ENCODE results near the gene PIF1.

PIF1 gene

DNA sequence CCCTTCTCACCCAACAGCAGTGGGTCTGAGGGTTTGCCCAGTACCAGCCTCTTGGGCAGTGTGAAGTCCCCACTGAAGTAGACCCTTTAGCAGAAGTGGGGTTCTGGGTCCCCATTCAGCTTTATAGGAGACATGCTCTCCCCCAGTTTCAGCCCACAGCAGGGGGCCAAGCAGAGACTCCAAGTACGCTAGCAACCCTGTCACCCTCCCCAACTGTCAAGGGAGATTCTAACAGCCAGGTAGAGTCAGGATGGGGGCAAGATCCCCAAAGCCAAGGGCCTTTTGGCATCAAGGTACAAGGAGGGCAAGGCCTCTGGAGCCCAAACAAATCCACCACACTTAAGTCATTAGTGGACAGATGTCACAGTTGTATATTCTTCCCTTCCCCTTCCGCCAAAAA is 51.8 kb downstream of the PIF1 start:
- no peak for DNase-seq

DNA sequence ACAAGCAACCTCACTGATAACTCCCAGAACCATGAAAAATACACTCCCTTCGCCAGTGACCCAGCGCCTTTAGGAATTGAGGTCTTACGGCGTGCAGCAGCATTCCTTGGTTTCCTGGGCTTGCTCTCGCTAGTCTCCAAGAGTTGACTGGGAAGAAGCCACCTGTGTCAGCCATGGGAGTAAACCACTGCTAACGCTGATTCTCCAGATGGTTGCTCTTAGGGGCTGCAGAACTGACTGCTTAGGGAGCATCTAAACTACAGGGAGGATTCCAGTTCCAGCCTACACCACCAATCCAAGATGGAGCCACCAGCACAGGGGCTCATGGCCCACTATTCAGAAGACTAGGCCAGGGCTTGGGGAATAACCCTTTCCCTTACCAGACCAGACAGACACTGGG is 52.5 kb downstream of the PIF1 start:
- no peak for DNase-seq

DNA sequence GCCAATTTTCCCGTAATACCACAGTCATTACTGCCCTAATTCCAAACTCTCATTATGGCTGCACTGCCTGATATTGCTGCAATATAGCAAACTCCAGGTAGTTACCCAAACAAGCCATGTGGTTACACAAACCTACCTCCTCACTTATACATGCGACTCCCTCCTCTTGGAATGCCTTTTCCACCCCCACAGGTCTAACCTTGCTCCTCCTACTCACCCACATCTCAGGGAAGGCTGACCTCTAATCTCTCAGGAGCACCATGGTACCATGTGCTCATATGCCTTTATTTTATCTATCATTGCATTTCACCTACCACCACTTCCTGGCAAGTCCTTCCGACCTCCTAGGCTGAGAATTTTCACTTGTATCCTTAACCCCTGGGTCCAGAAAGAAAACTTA is 53.0 kb downstream of the PIF1 start:
- no peak for DNase-seq

DNA sequence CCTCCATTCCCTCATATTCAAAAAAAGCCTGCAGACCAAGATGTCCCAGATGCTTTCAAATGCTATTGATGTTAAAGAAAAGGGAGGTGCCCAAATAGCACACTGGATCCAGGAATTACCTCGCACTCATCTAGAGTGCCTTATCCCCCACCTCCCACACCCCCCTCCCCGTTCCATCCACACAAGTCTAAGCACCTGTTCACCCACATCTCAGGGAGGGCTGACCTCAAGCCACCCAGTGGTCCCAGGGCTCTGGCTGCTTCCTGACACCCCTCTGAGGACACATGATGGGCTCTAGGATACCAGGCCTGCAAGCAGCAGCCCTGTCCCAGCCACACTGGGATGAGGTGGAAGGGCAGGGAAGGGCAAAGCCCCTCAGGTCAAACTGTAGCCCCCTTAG is 54.8 kb downstream of the PIF1 start:
- no peak for DNase-seq

DNA sequence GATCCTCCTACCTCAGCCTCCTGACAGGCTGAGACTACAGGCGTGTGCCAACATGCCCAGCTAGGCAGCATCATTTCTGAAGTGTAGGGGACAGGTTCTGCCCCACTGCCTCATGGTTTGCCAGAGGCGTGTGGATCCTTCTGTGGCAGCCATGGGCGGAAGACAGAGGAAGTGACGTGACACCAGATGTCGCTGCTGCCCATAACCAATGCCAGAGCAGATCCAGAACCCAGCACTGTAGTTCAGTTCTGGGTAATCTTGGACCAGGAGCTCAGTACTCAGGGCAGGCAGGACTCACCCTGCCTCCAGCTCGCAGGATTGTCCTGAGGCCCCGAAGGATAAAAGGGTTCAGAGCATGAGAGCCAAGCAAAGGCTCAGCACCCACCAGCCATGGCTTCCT is 58.2 kb downstream of the PIF1 start:
- no peak for DNase-seq

DNA sequence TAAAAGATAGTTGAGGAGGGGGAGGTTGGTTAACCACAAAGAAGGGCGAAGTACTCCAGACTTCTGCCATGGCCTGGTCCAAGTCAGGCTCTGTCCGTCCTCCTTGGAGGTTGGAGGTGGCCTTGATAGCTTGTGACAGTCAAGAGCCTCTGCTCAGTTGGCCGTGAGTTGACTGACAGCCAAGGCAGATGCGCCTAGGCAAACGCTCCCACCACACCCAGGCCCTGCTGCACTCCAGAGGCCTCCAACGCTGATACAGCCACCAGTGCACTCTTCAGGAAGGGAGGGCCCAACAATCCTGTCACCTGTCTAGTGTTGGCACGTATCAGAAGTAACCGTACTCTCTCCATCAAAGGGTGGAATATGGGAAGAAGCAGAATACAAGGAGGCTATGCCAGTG is 59.4 kb downstream of the PIF1 start:
- DNase-seq = no peak

Data from right forelimb (tissue), 1 donor.